NB4 (cell line): Measurements from ENCODE around the gene ACOXL.

Source experiments
- DNase-seq: peaks from one replicate; pipeline ENCODE4 v3.0.0; 2010; ENCODE audit warnings: low read depth
- H3K4me3 ChIP-seq: one replicate; pipeline ENCODE4 v1.5.1; 2011; ENCODE audit warnings: mild to moderate bottlenecking, low read depth, low read length, moderate library complexity
- MYC ChIP-seq: IDR thresholded peaks from 2 replicates; pipeline ENCODE4 v1.6.1; 2011; ENCODE audit warnings: low read depth, low read length
- POLR2A ChIP-seq: IDR thresholded peaks from 2 replicates; pipeline ENCODE4 v1.6.1; 2011; ENCODE audit warnings: mild to moderate bottlenecking; ENCODE audit not compliant: insufficient read length; ENCODE audit errors: extremely low read depth
- TF ChIP-seq, protein P1 (sequence below): IDR thresholded peaks from 2 replicates; pipeline ENCODE4 v1.6.1; 2011; ENCODE audit warnings: low read depth, low read length
- TF ChIP-seq, protein P2 (sequence below): IDR thresholded peaks from one replicate; pipeline ENCODE4 v1.5.1; 2012; ENCODE audit warnings: low read depth, low read length

ACOXL gene

DNA sequence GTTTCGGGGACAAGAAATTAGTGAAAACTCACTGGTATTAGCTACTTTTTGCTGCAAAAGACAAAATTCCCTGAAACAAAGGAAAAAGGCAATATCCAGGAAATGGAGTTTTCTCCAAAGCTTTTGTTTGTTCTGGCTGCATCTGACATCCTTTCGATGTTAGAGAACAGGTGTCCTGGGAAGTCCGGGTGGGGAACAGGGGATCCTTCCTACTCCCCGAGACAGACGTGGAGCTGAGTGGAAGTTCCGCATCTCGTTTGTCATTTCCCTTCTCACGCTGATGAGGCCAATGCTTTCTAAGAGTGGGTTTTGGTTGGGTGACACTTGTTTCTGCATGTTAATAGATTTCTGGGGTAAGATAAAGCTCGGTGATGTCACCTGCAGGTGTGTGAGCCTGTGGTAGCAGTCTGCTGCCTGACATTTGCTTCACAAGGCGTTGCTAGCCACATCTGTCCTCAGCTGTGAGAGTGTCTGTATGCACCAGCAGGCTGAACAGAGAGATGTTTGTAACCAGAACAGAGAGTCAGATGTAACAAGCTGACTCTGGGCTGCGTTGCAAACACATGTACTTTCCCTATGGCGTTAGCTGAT lies 125.9 kb downstream of the ACOXL start:
- no peak for DNase-seq
- no peak overlapping the region for H3K4me3 ChIP-seq
- TF ChIP-seq, protein P1, sequence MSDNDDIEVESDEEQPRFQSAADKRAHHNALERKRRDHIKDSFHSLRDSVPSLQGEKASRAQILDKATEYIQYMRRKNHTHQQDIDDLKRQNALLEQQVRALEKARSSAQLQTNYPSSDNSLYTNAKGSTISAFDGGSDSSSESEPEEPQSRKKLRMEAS: no peak
- TF ChIP-seq POLR2A (no peak), MYC (no peak)
- TF ChIP-seq, protein P2, sequence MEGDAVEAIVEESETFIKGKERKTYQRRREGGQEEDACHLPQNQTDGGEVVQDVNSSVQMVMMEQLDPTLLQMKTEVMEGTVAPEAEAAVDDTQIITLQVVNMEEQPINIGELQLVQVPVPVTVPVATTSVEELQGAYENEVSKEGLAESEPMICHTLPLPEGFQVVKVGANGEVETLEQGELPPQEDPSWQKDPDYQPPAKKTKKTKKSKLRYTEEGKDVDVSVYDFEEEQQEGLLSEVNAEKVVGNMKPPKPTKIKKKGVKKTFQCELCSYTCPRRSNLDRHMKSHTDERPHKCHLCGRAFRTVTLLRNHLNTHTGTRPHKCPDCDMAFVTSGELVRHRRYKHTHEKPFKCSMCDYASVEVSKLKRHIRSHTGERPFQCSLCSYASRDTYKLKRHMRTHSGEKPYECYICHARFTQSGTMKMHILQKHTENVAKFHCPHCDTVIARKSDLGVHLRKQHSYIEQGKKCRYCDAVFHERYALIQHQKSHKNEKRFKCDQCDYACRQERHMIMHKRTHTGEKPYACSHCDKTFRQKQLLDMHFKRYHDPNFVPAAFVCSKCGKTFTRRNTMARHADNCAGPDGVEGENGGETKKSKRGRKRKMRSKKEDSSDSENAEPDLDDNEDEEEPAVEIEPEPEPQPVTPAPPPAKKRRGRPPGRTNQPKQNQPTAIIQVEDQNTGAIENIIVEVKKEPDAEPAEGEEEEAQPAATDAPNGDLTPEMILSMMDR: no peak

DNA sequence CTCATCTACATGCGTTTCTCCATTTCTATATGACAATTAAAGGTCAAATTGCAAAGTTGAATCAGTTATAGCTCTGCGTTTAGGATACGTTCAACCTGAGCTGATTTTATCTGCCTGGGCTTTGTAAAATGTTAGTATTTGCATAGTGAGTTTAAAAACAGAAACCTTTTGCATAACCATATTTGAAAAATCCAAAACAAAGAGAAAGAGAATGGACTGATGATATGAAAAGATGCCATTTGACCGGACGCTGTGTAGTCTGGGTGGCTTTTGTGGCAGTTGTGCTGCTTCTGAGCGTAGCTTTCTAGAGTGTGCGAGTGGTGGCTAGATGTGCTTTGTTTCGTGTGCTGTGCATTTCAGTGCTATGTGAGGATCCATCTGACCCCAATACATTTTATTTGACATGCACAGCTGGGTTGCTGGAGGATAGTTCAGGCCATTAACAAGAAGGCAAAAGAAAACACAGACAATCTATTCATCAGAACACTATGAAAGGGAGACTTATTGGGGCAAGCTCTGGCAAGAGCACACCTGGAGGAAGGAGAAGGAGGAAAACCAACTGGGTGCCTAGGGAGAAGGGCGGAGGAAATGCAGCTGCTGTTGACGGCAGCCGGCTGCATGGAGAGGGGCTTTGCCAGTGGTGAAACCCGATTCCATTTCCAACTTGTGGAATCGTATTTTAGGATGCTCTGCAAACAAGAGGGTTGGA lies 126.8 kb downstream of the ACOXL start:
- TF ChIP-seq, protein P1: no peak
- TF ChIP-seq, protein P2: no peak
- TF ChIP-seq MYC (no peak), POLR2A (no peak)
- no peak for DNase-seq
- H3K4me3 ChIP-seq: no peak overlapping the region

DNA sequence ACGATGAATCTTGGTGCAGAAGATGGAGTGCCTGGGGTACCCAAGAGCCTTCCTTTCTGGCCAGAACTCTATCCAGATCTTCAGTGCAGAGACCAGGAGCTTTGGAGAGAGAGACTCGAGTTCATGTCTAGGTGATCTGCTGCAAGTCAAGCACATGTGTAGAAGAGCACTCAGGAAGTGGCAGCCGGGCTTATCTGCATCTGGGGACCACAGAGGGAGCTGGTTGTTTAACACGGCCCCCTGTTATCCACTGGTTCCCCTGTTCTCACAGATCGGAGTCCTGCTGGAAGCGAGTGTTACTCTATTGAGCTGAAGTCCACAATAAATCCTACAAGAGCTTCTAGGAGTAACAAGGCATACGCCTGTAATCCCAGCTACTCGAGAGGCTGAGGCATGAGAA lies 128.3 kb downstream of the ACOXL start:
- no peak for DNase-seq
- H3K4me3 ChIP-seq: no peak overlapping the region
- TF ChIP-seq, protein P1: no peak
- no peak for TF ChIP-seq MYC
- TF ChIP-seq POLR2A: no peak
- TF ChIP-seq, protein P2: no peak

DNA sequence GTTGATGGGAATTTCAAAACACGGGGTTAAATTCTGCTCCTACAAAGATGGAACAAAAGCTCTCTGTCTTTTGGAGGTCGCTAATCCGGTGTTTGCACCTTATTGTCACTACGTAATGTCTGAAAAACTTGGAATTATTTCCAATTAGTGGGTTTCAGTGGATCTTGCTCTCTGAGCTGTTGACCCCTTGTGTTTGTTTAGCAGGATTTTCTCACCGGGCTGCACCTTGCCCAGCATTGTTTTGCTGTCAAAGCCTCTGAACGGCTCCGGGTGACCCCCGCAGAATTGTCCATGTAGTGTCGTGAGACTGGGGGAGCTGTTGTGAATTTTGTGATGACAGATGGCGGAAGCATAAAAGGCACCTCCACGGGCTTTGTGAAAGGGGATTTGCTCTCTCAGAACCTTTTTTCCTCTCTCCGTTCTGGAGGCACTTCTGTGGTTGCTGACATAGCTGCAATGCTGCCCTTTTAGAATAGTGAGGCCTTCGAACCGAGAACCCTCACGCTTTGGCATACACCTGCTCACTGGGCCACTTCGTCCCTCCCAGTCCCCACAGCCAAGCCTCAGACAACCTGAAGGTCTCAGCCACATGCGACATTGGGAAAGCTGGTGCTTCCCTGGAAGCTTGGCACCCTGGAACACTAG lies 129.4 kb downstream of the ACOXL start:
- TF ChIP-seq, protein P2: no peak
- TF ChIP-seq MYC (no peak), POLR2A (no peak)
- TF ChIP-seq, protein P1: no peak
- no peak for DNase-seq
- no peak overlapping the region for H3K4me3 ChIP-seq

DNA sequence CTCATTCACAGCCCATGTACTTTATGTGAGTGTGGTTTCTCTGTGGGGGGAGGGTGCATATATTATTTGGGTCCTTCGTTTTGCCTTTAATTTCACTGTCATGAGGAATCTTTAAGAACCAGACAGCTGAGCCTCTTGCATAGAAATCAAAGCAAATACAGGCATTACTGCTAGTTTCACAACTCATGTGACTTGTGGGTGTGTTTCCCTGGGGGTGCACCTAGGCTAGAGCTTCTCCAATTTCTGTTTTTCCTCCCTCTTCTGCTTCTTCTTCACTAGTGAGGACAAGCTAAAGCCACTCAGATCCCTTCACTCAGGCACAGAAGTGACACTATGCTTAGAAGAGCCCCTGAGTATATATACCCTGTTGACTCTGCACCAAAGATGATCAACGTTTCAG lies 131.4 kb downstream of the ACOXL start:
- no peak for DNase-seq
- H3K4me3 ChIP-seq: no peak overlapping the region

More for the DNA sequence above, 131.4 kb downstream of the ACOXL start:
- no peak for TF ChIP-seq MYC
- TF ChIP-seq POLR2A: no peak
- TF ChIP-seq, protein P2: no peak
- TF ChIP-seq, protein P1: no peak
